Right atrium auricular region (tissue), 2 donors: ENCODE data around the gene SLC2A11. TPM values are rescaled to one million over a fixed set of nuclear protein-coding genes. Genes with fewer than 3 reads are reported as not detected.
A peak's percentile ranks its signal among the peaks of the same experiment; 100 is the strongest.

Source experiments
- DNase-seq: peaks from one replicate; pipeline ENCODE4 v3.0.0-alpha.2; 2019; ENCODE audit warnings: low spot score
- H3K27ac ChIP-seq, 2 donors: fragments of 200-600 bp; sonication (generic); 1 replicate in 1 of 2; 2 replicates in 1 of 2; pipeline ENCODE4 v1.5.1; 2016 to 2019
- H3K27me3 ChIP-seq, 2 donors: fragments of 200-600 bp; sonication (generic); one replicate each; pipeline versions ENCODE4 v1.5.1 to v1.6.0; 2017 to 2019
- H3K36me3 ChIP-seq: fragments of 200-600 bp; sonication (generic); one replicate; pipeline ENCODE4 v1.5.1; 2016
- H3K4me1 ChIP-seq, 2 donors: fragments of 200-600 bp; sonication (generic); one replicate each; pipeline versions ENCODE4 v1.5.1 to v1.6.0; 2017 to 2019
- H3K4me3 ChIP-seq, 2 donors: fragments of 200-600 bp; sonication (generic); 1 replicate in 1 of 2; 2 replicates in 1 of 2; pipeline ENCODE4 v1.5.1; 2017 to 2019; ENCODE audit warnings: mild to moderate bottlenecking in 1 of 2, moderate library complexity in 1 of 2
- H3K9me3 ChIP-seq, 2 donors: fragments of 200-600 bp; sonication (generic); one replicate each; pipeline ENCODE4 v1.5.1; 2019
- CTCF ChIP-seq, 2 donors: fragments of 200-600 bp; sonication (generic); IDR thresholded peaks; one replicate each; pipeline ENCODE4 v1.5.1; 2019; ENCODE audit warnings: antibody characterized with exemption in 2 of 2
- total RNA-seq, 2 donors: library from RNA; depleted of rRNA; stranded (reverse); fragments of >200 nt; gene quantifications; one replicate each; pipeline ENCODE4 v1.1.0, GENCODE V29; 2016

The SLC2A11 gene
- total RNA-seq, 2 donors from 2014 or later: 10.6 to 15.5 TPM

- H3K4me1 ChIP-seq: peaks cover 0 to 91% of the 10 kb centered on the region in 2 donors
- H3K27me3 ChIP-seq: no peaks in the 10 kb centered on the region
- no peak for DNase-seq
- peaks cover 33% of the 10 kb centered on the region for H3K36me3 ChIP-seq
- peak overlapping the region; percentile 88 to 90 for H3K27ac ChIP-seq
- no peaks in the 10 kb centered on the region for H3K9me3 ChIP-seq
- TF ChIP-seq CTCF (IDR thresholded peaks at IDR 0.05): no peak
- H3K4me3 ChIP-seq: no peak overlapping the region
Measured at GRCh38 chr22:23831261-23831660, 26.4 kb upstream of the SLC2A11 start.

GRCh38 chr22:23831781-23832180, 25.9 kb upstream of the SLC2A11 start:
- H3K4me3 ChIP-seq: no peak overlapping the region
- H3K4me1 ChIP-seq: peaks cover 0 to 90% of the 10 kb centered on the region in 2 donors
- peaks cover 27% of the 10 kb centered on the region for H3K36me3 ChIP-seq
- no peaks in the 10 kb centered on the region for H3K9me3 ChIP-seq
- TF ChIP-seq CTCF (IDR thresholded peaks at IDR 0.05): no peak
- peak overlapping the region; percentile 88 to 90 for H3K27ac ChIP-seq
- no peak for DNase-seq
- no peaks in the 10 kb centered on the region for H3K27me3 ChIP-seq

GRCh38 chr22:23832226-23833016, 25.3 kb upstream of the SLC2A11 start:
- peak overlapping the region; percentile 88 to 90 for H3K27ac ChIP-seq
- no peaks in the 10 kb centered on the region for H3K9me3 ChIP-seq
- peaks cover 21% of the 10 kb centered on the region for H3K36me3 ChIP-seq
- no peak for TF ChIP-seq CTCF (IDR thresholded peaks at IDR 0.05)
- peaks cover 0 to 90% of the 10 kb centered on the region in 2 donors for H3K4me1 ChIP-seq
- DNase-seq: no peak
- no peaks in the 10 kb centered on the region for H3K27me3 ChIP-seq
- H3K4me3 ChIP-seq: no peak overlapping the region

- H3K4me1 ChIP-seq: peaks cover 0 to 87% of the 10 kb centered on the region in 2 donors
- H3K36me3 ChIP-seq: peaks cover 17% of the 10 kb centered on the region
- H3K4me3 ChIP-seq: no peak overlapping the region
- DNase-seq: no peak
- H3K27ac ChIP-seq: peak overlapping the region; percentile 88 to 90
- H3K9me3 ChIP-seq: no peaks in the 10 kb centered on the region
- no peaks in the 10 kb centered on the region for H3K27me3 ChIP-seq
- TF ChIP-seq CTCF (IDR thresholded peaks at IDR 0.05): peak in 1 of 2 donors; percentile 42
Measured at GRCh38 chr22:23833017-23833751, 24.5 kb upstream of the SLC2A11 start.

GRCh38 chr22:23833911-23834317, 23.8 kb upstream of the SLC2A11 start:
- Histone ChIP-seq H3K27ac (peak overlapping the region; percentile 88 to 90), H3K9me3 (no peaks in the 10 kb centered on the region), H3K36me3 (peaks cover 17% of the 10 kb centered on the region), H3K4me1 (peaks cover 0 to 87% of the 10 kb centered on the region in 2 donors), H3K4me3 (no peak overlapping the region), H3K27me3 (no peaks in the 10 kb centered on the region)
- DNase-seq: no peak
- TF ChIP-seq CTCF (IDR thresholded peaks at IDR 0.05): no peak
